Measurements from ENCODE around the gene GNG7. TPM values are rescaled to one million over a fixed set of nuclear protein-coding genes. Genes with fewer than 3 reads are reported as not detected.
"Not testable (repeated sequence)": the region's sequence is repeated elsewhere in the genome, so short reads cannot be mapped to it uniquely, and the experiment has no call there.

GNG7 gene
- total RNA-seq, 2 experiments from 2014 or later: 1.2 to 2.2 TPM

- H3K4me3 Mint-ChIP-seq: peak overlapping the region; percentile 79
- DNase-seq: peak; percentile 72
- peak overlapping the region; percentile 60 for H3K27ac Mint-ChIP-seq
- H3K27me3 Mint-ChIP-seq: peaks cover 34% of the 10 kb centered on the region
- ATAC-seq (ENCODE audit: low read depth): peak; percentile 79
- H3K36me3 Mint-ChIP-seq: no peaks in the 10 kb centered on the region
- POLR2A ChIA-PET: interaction anchor here (0.8 to 7.2 kb wide), 7 partner anchors 9 to 104 kb away, joined by 3 to 63 read pairs (median 4); partner anchors contain the start of gene GADD45B
- H3K4me1 Mint-ChIP-seq: peaks cover 19% of the 10 kb centered on the region
- H3K9me3 Mint-ChIP-seq: no peaks in the 10 kb centered on the region
These were observed 207.9 kb downstream of the GNG7 start for GRCh38 chr19:2494447-2495129.

DNA sequence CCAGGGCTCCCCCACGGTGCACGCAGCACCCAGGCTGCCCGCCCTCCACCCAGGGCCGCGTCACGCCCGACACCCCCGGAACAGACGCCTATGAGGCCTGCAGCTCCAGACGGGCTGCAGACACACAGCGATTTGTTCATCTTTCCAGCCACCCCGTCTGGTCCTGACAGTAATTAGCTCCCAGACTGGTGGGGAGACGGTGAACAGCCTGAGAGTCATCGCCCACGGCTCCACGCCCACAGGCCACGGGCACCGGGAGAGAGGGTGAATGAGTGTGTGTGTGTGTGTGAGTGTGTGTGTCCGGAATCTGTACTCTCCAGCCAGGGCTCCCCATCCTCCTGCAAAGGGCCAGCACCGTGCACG, 208.4 kb downstream of the GNG7 start:
- Mint-ChIP-seq H3K4me3 (peak overlapping the region; percentile 79), H3K27me3 (peaks cover 37% of the 10 kb centered on the region), H3K27ac (peak overlapping the region; percentile 54), H3K36me3 (no peaks in the 10 kb centered on the region), H3K9me3 (no peaks in the 10 kb centered on the region), H3K4me1 (peaks cover 20% of the 10 kb centered on the region)
- DNase-seq (no peak), ATAC-seq (ENCODE audit: low read depth) (no peak)
- POLR2A ChIA-PET: interaction anchor here (7.2 kb wide), 1 partner anchor 17 kb away, joined by 63 read pairs; the partner anchor contains the start of gene GADD45B

DNA sequence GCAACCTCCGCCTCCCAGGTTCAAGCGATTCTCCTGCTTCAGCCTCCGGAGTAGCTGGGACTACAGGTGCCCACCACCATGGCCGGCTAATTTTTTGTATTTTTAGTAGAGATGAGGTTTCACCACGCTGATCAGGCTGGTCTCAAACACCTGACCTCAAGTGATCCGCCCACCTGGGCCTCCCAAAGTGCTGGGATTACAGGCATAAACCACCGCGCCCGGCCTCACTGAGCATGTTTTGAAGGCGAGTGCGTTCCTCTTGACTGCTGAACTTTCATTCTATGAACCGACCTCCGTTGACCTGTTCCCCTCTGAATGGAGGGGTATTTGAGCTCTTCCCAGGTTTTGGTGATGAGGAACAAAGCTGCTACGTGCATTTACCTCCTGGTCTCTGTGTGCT, 209.0 kb downstream of the GNG7 start:
- not testable (repeated sequence) for H3K36me3 Mint-ChIP-seq; ATAC-seq (ENCODE audit: low read depth); DNase-seq; H3K27ac Mint-ChIP-seq; H3K4me3 Mint-ChIP-seq; H3K9me3 Mint-ChIP-seq
- POLR2A ChIA-PET: interaction anchor here (7.2 kb wide), 1 partner anchor 17 kb away, joined by 63 read pairs; the partner anchor contains the start of gene GADD45B
- Mint-ChIP-seq H3K4me1 (peaks cover 22% of the 10 kb centered on the region), H3K27me3 (peaks cover 42% of the 10 kb centered on the region)

- ATAC-seq (ENCODE audit: low read depth) (no peak), DNase-seq (no peak)
- no peaks in the 10 kb centered on the region for H3K36me3 Mint-ChIP-seq
- POLR2A ChIA-PET: interaction anchor here (0.5 to 7.2 kb wide), 3 partner anchors 16 to 87 kb away, joined by 3 to 63 read pairs (median 4); partner anchors contain the start of gene GADD45B
- H3K9me3 Mint-ChIP-seq: no peaks in the 10 kb centered on the region
- peaks cover 22% of the 10 kb centered on the region for H3K4me1 Mint-ChIP-seq
- H3K27ac Mint-ChIP-seq: no peak overlapping the region
- H3K4me3 Mint-ChIP-seq: no peak overlapping the region
- peaks cover 44% of the 10 kb centered on the region for H3K27me3 Mint-ChIP-seq
These were observed 209.6 kb downstream of the GNG7 start for GRCh38 chr19:2492870-2493269.

DNA sequence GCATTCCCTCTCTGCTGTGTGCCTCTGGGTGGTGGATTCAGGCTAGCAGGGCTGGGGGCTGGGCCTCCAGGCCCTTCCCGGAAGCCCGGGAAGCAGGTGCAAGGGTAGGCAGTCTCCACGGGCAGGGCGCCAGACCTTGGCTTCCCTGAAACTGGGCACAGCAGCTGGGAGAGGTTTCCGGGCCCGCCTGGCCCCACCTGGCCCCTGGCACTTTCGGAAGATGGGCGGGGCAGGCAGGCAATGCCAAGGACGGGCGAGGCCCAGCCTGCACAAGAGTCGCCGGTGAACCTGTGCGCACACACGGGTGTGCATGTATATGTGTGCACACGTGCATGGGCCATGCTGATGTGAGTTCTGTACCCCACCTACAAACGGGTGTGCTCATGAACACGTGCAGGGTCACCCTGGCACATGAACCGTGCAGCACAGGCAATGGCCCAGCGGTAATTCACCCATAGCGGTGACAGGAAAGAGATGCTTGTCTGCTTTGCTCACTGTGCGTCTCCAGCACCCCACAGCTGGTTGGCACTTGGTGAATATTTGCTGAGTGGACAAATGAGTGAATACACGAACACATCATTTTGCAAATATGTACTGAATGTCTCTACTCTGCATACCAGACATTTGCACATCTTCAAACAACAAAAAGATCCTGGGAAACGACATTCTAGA, 211.2 kb downstream of the GNG7 start:
- Mint-ChIP-seq H3K4me3 (no peak overlapping the region), H3K4me1 (peaks cover 22% of the 10 kb centered on the region), H3K36me3 (no peaks in the 10 kb centered on the region), H3K27ac (no peak overlapping the region), H3K9me3 (no peaks in the 10 kb centered on the region), H3K27me3 (peaks cover 48% of the 10 kb centered on the region)
- POLR2A ChIA-PET: interaction anchor here (7.2 kb wide), 1 partner anchor 14 kb away, joined by 63 read pairs; the partner anchor contains the start of gene GADD45B
- DNase-seq (no peak), ATAC-seq (ENCODE audit: low read depth) (no peak)

DNA sequence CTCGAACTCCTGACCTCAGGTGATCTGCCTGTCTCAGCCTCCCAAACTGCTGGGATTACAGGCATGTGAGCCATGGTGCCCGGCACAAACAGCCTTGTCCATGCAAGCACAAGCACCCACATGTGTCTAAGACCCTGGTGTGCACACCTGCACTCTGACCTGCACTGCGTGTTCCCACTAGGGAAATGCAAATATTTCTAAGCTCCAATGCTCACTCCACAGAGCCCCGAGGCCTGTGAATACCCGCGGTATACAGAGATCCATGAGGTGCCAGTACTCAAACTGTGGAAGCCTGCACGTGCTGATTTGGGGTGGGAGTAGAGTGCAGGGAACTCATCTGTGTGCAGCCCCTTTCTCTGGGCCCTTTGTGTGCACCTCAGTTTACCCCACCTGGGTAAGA, 211.8 kb downstream of the GNG7 start:
- Mint-ChIP-seq H3K27ac (no peak overlapping the region), H3K4me3 (no peak overlapping the region)

GRCh38 chr19:2488942-2489731, 213.4 kb downstream of the GNG7 start:
- no peak for DNase-seq
- Mint-ChIP-seq H3K27ac (no peak overlapping the region), H3K27me3 (peaks cover 48% of the 10 kb centered on the region), H3K36me3 (no peaks in the 10 kb centered on the region), H3K4me1 (peaks cover 19% of the 10 kb centered on the region), H3K4me3 (peak overlapping the region; percentile 60), H3K9me3 (peaks cover 1% of the 10 kb centered on the region)
- POLR2A ChIA-PET: interaction anchor here (0.6 to 2.3 kb wide), 4 partner anchors 13 to 73 kb away, joined by 3 to 13 read pairs (median 3); partner anchors contain the start of gene GADD45B
- ATAC-seq (ENCODE audit: low read depth): peak; percentile 56

More for the DNA sequence above, 211.8 kb downstream of the GNG7 start:
- Mint-ChIP-seq H3K36me3 (no peaks in the 10 kb centered on the region), H3K9me3 (peaks cover 1% of the 10 kb centered on the region), H3K27me3 (peaks cover 48% of the 10 kb centered on the region), H3K4me1 (peaks cover 19% of the 10 kb centered on the region)
- POLR2A ChIA-PET: interaction anchor here (0.7 to 7.2 kb wide), 2 partner anchors 14 to 44 kb away, joined by 3 to 63 read pairs; partner anchors contain the start of gene GADD45B
- DNase-seq (no peak), ATAC-seq (ENCODE audit: low read depth) (no peak)

GRCh38 chr19:2488405-2488941, 214.0 kb downstream of the GNG7 start:
- peaks cover 19% of the 10 kb centered on the region for H3K4me1 Mint-ChIP-seq
- H3K36me3 Mint-ChIP-seq: no peaks in the 10 kb centered on the region
- H3K9me3 Mint-ChIP-seq: peaks cover 6% of the 10 kb centered on the region
- DNase-seq (no peak), ATAC-seq (ENCODE audit: low read depth) (no peak)
- H3K27ac Mint-ChIP-seq: no peak overlapping the region
- H3K27me3 Mint-ChIP-seq: peaks cover 44% of the 10 kb centered on the region
- POLR2A ChIA-PET: interaction anchor here (0.8 to 2.3 kb wide), 3 partner anchors 9 to 73 kb away, joined by 3 to 13 read pairs (median 3); partner anchors contain the start of gene GADD45B
- H3K4me3 Mint-ChIP-seq: peak overlapping the region; percentile 35

DNA sequence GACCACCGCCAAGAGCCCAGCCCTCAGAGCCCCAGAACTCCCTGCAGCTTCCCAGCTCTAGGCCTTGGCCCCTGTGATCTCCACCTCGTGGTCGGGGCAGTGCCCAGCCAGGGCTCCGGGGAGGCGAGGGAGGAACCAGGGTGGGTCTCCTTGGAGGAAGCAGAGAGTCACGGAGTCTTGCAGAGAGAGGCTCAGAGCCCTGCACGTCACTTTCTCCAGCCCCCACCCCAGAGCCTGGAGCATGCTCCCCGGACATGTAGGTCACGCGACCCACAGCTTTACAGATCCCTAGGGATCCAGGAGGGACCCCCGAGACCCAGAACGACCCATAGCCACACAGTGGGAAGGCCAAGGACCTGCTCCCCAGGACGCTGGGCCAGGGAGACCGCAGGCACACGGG, 214.7 kb downstream of the GNG7 start:
- Mint-ChIP-seq H3K4me3 (no peak overlapping the region), H3K27me3 (peaks cover 42% of the 10 kb centered on the region), H3K4me1 (peaks cover 19% of the 10 kb centered on the region), H3K36me3 (no peaks in the 10 kb centered on the region), H3K27ac (no peak overlapping the region), H3K9me3 (peaks cover 9% of the 10 kb centered on the region)
- no peak for ATAC-seq (ENCODE audit: low read depth)
- no peak for DNase-seq
- POLR2A ChIA-PET: interaction anchor here (0.9 to 1.2 kb wide), 2 partner anchors 9 to 11 kb away, joined by 3 read pairs; no protein-coding TSS in a partner anchor

- DNase-seq: no peak
- no peak overlapping the region for H3K27ac Mint-ChIP-seq
- POLR2A ChIA-PET: interaction anchor here (1.2 kb wide), 1 partner anchor 10 kb away, joined by 3 read pairs; no protein-coding TSS in a partner anchor
- ATAC-seq (ENCODE audit: low read depth): no peak
- no peaks in the 10 kb centered on the region for H3K36me3 Mint-ChIP-seq
- peaks cover 36% of the 10 kb centered on the region for H3K27me3 Mint-ChIP-seq
- no peak overlapping the region for H3K4me3 Mint-ChIP-seq
- H3K4me1 Mint-ChIP-seq: peaks cover 15% of the 10 kb centered on the region
- peaks cover 14% of the 10 kb centered on the region for H3K9me3 Mint-ChIP-seq
These were observed 215.4 kb downstream of the GNG7 start for GRCh38 chr19:2487090-2487489.

DNA sequence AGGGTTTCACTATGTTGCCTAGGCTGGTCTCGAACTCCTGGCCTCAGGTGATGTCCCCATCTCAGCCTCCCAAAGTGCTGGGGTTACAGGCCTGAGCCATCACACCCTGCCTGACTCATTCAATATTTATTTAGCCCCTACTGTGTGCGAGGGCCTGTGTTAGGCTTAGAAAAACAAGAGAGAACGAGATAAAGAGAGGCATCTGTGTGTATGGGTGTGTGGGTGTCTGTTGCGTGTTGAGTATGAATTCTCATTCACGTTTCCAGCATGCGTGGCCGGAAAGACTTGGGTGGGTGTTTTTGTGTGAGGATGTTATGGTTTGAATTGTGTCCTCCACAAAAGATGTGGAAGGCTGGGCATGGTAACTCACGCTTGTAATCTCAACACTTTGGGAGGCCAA, 217.1 kb downstream of the GNG7 start:
- Mint-ChIP-seq H3K36me3 (peaks cover 2% of the 10 kb centered on the region), H3K4me1 (peaks cover 9% of the 10 kb centered on the region)
- POLR2A ChIA-PET: interaction anchor here (1.5 kb wide), 1 partner anchor 9 kb away, joined by 4 read pairs; the partner anchor contains the start of gene GADD45B

DNA sequence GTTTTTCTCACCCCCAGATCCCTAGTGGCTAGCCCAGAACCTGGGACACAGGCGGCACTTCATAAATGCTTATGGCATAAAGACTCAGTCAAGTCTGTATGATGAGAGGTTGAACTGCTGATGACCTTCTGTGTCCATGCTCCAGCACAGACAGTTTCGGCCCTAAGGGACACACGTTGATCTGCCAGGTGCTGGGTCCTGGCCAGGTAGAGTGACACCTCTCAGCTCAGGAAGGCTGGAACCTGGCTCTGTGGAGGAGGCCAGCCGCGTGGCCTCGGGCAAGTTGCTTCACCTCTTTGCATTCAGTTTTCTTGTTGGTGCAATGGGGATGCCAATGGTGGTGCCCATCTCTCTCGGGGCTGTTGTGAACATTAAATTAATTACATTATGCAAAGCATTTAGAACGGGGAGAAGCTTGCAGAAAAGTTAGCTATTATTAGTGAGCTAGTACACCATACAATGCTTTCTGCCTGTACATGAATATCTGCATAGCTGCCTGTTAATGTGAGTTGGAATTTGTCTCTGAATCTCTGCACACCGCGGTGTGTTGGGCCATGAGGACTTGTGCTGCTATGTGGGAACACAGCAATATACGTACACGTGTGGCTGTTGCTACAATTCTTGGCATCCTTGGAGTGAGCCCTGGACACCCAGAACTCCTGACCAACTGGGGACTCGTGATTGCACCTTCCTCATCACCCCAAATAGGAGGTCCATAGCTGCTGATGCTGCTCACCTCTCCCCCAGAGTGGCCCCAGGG, 218.1 kb downstream of the GNG7 start:
- no peak overlapping the region for H3K4me3 Mint-ChIP-seq
- DNase-seq: no peak
- H3K9me3 Mint-ChIP-seq: peaks cover 14% of the 10 kb centered on the region
- H3K4me1 Mint-ChIP-seq: peaks cover 4% of the 10 kb centered on the region
- peaks cover 11% of the 10 kb centered on the region for H3K27me3 Mint-ChIP-seq
- no peak overlapping the region for H3K27ac Mint-ChIP-seq
- H3K36me3 Mint-ChIP-seq: peaks cover 2% of the 10 kb centered on the region
- POLR2A ChIA-PET: interaction anchor here (0.9 to 1.5 kb wide), 2 partner anchors 8 to 19 kb away, joined by 3 to 4 read pairs; partner anchors contain the start of gene GADD45B
- no peak for ATAC-seq (ENCODE audit: low read depth)

More for the DNA sequence above, 217.1 kb downstream of the GNG7 start:
- H3K27ac Mint-ChIP-seq: no peak overlapping the region
- H3K9me3 Mint-ChIP-seq: peaks cover 14% of the 10 kb centered on the region
- H3K27me3 Mint-ChIP-seq: peaks cover 22% of the 10 kb centered on the region
- DNase-seq (no peak), ATAC-seq (ENCODE audit: low read depth) (no peak)
- H3K4me3 Mint-ChIP-seq: no peak overlapping the region
